Stimulated activated CD4-positive, alpha-beta T cell treated with anti-CD3 and anti-CD28 coated beads, Interleukin-1b, Interleukin-23, amount 100 ng/mL, for 1 hour (primary cell): ENCODE data around the gene SERPINA6.
"Not testable (repeated sequence)": the region's sequence is repeated elsewhere in the genome, so short reads cannot be mapped to it uniquely, and the experiment has no call there.

Source experiments
- DNase-seq, 2 donors: peaks; one replicate each; pipeline ENCODE4 v3.0.0-alpha.2; 2020; ENCODE audit warnings: low read depth in 2 of 2

SERPINA6 gene

DNA sequence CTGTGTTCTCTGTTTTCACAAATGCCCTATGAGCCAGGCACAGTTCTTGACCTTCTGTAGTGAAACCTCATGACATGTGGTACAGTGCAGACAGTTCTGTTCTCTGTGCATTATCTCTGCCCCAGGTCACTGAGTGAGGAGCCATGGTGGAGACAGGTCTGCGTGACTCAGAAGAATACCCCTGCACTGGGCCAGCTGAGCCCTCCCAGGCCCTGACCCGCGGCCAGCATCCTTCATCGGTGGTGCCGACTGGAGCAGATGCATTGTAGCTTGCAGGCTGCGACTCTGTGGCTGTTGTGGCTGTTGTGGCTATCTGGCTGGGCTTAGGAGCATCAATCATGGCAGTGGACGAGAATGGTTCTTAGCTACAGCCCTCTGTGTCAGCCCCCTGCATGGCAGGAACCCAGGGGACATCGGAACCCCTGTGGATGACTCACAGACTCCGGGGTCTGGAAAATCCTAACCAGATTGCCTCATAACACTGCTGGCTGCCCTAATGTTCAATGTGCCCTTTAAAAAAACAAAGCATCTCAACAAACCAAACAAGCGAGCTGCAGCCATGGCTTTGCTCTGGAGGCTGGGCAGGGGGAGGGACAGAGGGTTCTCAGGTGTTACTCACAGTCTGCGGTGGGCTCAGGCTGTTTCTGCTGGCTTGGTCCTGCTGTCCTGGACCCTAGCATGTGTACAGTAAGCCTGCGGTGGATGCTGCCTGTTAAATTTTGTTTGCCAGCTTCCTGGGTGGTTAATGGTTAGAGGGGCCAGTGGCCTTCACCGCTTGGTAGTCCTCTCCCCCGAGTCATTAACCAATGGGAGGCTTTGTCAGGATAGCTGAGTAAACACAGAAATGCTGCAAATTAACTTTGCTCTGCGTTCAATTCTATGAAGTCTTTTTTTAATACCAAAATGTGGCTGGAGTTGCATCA is at the start of gene SERPINA6:
SERPINA6 (minus strand) TSS at position 689 of the 923 bp plus-strand sequence. CDS start 8,688 bp downstream, outside the sequence.
- DNase-seq: no peak

GRCh38 chr14:94372021-94372605 is 49.0 kb upstream of the SERPINA6 start:
- no peak for DNase-seq

DNA sequence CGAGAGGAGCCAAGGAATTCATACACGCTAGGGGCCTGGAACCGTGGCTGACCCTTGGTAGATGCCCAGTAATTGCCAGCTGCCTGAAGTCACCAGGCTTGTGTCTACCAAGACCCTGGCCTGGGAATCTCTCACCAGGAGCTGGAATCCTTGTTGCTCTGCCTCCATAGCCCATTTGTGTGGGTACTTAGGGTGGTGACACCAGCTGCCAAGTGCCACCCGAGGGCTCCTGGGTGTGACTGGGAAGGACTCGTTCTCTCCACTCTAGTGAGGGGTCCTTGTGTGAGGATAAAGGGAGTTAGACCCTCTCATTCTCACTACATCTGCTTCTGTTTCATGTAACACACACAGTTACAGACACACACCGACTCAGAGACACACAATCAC is 47.4 kb upstream of the SERPINA6 start:
- no peak for DNase-seq

DNA sequence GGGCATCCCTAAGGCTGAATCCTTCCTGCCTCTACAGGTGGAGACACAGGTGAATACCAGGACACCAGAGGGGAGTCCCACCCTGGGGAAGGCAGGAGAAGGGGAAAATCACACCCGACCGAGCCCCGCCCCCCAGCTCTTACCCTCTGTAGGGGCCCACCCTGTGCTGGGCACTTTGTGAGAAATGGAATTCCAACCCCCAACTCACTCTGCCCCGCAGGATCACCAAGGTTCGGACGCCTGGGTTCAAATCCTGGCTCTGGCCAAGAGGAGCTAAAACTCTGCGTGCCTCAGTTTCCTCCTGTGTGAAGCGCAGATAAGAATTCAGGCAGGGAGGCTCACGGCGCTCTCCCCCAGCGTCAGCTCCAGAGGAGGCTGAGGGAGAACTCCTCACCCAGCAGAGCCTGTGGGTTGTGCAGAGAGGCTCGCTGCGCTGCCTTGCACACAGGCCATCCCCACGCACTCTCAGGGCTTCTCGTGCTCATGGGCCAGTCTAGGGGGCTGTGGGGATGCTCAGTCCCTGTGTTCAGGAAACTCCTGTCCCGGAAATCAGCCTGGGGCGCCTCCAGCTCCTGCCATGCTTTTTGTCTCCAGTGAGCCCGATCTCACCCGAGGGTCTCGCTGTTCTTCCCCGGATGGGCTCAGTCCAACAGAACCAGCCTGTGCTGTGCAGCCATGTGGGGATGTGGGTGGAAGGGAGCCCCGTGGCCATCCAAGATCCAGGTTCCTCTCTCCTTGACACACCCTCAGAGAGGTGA is 46.8 kb upstream of the SERPINA6 start:
- DNase-seq: not testable (repeated sequence)

DNA sequence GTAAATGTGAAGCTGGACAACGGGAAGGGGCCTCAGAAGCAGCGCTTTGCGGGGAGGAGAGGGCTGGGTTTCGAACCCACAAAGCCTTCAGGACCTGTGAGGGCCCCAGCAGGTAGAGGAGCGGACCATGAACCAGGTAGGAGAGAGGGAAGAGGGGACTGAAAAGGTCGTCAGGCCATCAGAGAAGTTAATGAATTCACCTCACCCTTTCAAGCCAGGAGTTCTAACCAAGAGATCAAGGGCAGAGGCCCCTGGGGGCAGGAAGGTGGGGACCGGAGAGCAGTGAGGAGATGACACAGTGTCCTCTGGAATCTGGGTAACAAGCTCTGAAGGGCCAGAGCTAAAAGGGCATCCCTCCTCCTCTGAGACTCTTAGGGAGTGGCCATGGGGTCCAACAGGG is 45.8 kb upstream of the SERPINA6 start:
- DNase-seq: no peak

DNA sequence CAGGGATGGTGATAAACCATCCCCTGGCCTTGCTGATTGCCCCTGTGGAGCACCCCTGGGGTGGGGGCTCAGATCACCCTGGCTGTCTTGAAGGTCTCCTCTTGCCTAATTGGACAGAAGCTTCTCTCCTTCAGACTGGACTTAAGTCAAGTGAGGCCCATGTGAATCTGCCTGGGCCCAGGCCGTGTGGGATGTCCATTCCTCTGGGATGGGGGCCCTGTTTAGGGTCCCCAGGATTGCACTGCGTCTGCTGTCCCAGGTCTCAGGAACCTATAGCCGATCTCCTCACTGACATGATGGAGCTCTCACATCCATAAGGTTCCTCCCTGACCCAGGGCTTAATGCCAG is 45.1 kb upstream of the SERPINA6 start:
- DNase-seq: no peak

- no peak for DNase-seq
Measured at GRCh38 chr14:94367347-94368242, 44.5 kb upstream of the SERPINA6 start.

DNA sequence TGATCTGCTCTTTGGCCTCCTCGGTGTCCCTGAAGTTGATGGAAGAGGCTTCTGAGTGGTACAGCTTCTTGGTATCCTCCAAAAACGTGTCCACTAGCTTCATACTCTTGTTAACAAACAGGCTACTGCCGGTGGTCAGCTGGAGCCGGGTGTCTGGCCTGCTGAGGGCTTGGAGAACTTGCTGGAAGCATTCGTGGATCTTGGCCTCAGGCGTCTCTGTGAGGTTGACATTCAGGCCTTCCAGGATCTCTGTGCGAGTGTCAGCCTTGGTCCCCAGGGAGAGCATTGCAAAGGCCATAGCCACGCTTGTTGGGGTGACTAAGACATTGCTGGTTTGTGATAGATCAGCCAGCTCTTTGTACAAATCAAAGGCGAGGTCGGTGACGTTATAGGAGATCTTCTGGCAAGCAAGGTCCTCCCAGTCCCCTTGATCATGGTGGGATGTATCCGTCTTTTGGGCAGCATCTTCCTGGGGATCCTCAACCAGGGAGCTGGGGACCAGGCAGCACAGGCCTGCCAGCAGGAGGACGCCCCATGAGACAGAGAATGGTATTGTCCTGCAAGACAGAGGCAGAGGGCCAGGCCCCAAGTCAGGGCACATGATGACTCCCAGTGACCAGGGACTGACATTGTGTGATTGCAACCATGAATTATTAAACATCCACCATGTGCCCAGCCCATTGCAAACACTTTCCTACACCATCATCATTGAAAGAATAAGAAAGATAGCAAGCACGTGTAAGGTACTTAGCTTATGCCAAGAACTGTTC is 43.2 kb upstream of the SERPINA6 start, which contains the start of gene SERPINA2:
SERPINA2 (minus strand) TSS at position 553 of the 770 bp plus-strand sequence.
- no peak for DNase-seq

- DNase-seq: no peak
Measured at GRCh38 chr14:94365624-94366023, 42.5 kb upstream of the SERPINA6 start.

DNA sequence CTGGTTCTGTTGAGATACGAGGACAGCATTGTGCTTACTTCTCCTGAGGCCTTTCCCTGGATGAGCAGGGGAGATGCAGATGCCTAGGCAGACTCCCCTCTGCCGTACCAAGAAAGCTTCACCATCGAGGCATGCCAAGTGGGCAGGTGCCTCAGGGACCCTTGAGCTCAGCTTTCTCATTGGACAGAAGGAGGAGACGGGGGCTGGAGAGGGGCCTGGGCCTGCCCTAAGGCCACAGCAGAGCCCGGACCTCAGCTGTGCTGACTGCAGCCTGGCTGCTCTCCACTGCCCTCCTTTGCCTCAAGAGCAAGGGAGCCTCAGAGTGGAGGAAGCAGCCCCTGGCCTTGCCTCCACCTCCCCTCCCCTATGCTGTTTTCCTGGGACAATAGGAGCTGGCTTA is 41.8 kb upstream of the SERPINA6 start:
- no peak for DNase-seq

DNA sequence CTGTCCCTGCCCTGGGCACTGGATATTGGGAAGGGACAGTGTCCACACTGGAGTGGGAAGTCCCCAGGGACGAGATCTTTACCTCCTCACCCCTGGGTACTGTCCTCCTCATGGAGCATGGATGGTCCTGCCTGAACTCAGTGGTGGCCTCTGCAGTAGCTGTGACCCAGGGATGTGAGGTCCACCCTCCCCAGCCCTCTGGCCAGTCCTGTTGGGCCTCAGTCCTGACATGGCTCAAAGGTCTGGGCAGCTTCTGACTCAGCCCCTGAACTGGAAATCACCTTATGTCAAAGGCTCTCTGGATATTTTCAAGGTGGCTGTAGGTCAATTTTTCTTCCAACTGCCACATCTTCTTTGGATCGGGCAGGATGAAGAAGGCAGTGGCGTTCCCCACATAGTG is 40.9 kb upstream of the SERPINA6 start:
- DNase-seq: no peak

DNA sequence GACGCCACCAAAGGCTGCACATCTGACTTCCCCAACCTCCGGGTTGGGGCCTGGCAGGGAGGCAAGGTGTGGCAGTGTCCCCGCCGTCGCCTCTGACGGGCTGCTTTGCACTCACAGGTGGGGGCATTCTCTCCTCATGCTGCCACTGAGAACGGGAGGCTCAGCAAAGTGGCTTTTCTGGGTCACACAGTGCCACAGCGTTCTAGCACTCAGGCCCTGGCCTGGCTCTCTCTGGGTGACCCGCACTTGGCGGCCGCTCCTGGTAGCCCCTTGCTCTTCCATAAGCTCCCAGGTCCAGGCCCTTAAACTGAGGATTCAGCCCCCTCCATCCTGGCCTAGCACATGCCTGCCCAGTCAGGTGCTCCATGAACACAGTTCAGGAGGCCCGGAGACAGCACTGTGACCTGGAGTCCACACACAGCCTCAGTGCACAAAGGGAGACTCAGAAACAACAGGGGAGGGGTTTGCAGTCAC is 40.1 kb upstream of the SERPINA6 start:
- DNase-seq: no peak

GRCh38 chr14:94362614-94363133 is 39.5 kb upstream of the SERPINA6 start:
- DNase-seq: no peak

DNA sequence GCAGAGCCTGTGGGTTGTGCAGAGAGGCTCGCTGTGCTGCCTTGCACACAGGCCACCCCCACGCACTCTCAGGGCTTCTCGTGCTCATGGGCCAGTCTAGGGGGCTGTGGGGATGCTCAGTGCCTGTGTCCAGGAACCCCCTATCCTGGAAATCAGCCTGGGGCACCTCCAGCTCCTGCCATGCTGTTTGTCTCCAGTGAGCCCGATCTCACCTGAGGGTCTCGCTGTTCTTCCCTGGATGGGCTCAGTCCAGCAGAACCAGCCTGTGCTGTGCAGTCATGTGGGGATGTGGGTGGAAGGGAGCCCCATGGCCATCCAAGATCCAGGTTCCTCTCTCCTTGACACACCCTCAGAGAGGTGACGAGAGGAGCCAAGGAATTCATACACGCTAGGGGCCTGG is 38.5 kb upstream of the SERPINA6 start:
- no peak for DNase-seq

- DNase-seq: no peak
Measured at GRCh38 chr14:94360945-94361565, 37.9 kb upstream of the SERPINA6 start.

- no peak for DNase-seq
Measured at GRCh38 chr14:94357166-94357565, 34.0 kb upstream of the SERPINA6 start.

GRCh38 chr14:94356379-94357056 is 33.4 kb upstream of the SERPINA6 start:
- DNase-seq: no peak

GRCh38 chr14:94355191-94355794 is 32.2 kb upstream of the SERPINA6 start:
- no peak for DNase-seq
